ENCODE data around the gene HOXB6.

DNA sequence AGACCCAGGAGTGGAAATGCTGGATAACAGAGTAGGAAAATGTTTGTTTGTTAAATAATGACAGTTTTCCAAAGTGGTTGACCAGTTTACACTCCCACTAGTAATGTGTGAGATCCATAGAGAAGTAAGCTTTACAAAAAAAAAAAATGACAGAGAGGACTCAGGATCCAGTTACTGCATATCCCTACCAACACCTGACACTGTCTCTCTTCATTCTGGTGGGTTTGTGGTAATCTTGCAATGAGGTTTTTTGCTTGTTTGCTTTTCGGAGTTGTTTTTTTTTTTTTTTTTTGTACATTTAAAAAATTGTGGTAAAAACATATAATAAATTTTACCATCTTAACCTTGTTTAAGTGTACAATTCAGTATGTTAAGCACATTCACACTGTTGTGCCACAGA is 45.0 kb upstream of the HOXB6 start:
- TF ChIP-seq, protein P1, sequence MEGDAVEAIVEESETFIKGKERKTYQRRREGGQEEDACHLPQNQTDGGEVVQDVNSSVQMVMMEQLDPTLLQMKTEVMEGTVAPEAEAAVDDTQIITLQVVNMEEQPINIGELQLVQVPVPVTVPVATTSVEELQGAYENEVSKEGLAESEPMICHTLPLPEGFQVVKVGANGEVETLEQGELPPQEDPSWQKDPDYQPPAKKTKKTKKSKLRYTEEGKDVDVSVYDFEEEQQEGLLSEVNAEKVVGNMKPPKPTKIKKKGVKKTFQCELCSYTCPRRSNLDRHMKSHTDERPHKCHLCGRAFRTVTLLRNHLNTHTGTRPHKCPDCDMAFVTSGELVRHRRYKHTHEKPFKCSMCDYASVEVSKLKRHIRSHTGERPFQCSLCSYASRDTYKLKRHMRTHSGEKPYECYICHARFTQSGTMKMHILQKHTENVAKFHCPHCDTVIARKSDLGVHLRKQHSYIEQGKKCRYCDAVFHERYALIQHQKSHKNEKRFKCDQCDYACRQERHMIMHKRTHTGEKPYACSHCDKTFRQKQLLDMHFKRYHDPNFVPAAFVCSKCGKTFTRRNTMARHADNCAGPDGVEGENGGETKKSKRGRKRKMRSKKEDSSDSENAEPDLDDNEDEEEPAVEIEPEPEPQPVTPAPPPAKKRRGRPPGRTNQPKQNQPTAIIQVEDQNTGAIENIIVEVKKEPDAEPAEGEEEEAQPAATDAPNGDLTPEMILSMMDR (IDR thresholded peaks at IDR 0.05) = no peak
- TF ChIP-seq POLR2A (IDR thresholded peaks at IDR 0.05) = no peak

Data from adrenal gland (tissue), 5 donors.